ENCODE measurements around the gene GAL.

GRCh38 chr11:68714060-68714856 is 29.9 kb downstream of the GAL start:
- TF ChIP-seq CTCF (conservative IDR thresholded peaks at IDR 0.05; ENCODE audit: low read depth in 2 of 2): no peak
- TF ChIP-seq EZH2 (IDR thresholded peaks at IDR 0.05; ENCODE audit: low read depth, unreplicated experiment): no peak
- no peak for TF ChIP-seq CREB1 (CRISPR knock-in tag; IDR thresholded peaks at IDR 0.05; ENCODE audit: low read depth)

Measured in GM23338 (cell line).